Measurements from ENCODE around the gene UBE4A.

GRCh38 chr11:118366287-118366686 is 6.9 kb downstream of the UBE4A start:
- TF ChIP-seq CTCF (IDR thresholded peaks at IDR 0.05) (no peak), POLR2A (IDR thresholded peaks at IDR 0.05) (no peak)

Measured in lower leg skin (tissue), 3 donors.